SW480 (cell line): ENCODE measurements around the gene ZCCHC8.
"Not testable (repeated sequence)": the region's sequence is repeated elsewhere in the genome, so short reads cannot be mapped to it uniquely, and the experiment has no call there.

Experiments used
- DNase-seq: peaks from one replicate; pipeline ENCODE4 v3.0.0-alpha.2; 2016; ENCODE audit warnings: low spot score

The ZCCHC8 gene

GRCh38 chr12:122500685-122501488 lies at the start of gene ZCCHC8:
TSS of gene ZCCHC8 (minus strand) at chr12:122500932. CDS start at chr12:122500840, 92 bp downstream.
- peak; percentile 97 for DNase-seq

GRCh38 chr12:122547330-122547729 lies 46.6 kb upstream of the ZCCHC8 start:
- no peak for DNase-seq

GRCh38 chr12:122545855-122546254 lies 45.1 kb upstream of the ZCCHC8 start:
- DNase-seq = no peak

GRCh38 chr12:122544537-122544936 lies 43.8 kb upstream of the ZCCHC8 start:
- DNase-seq = no peak

- no peak for DNase-seq
Measured at GRCh38 chr12:122538496-122538895, 37.8 kb upstream of the ZCCHC8 start.

- DNase-seq = no peak
Measured at GRCh38 chr12:122537021-122537420, 36.3 kb upstream of the ZCCHC8 start.

GRCh38 chr12:122533856-122534255 lies 33.1 kb upstream of the ZCCHC8 start:
- no peak for DNase-seq

- no peak for DNase-seq
Measured at GRCh38 chr12:122528992-122529391, 28.3 kb upstream of the ZCCHC8 start.

- DNase-seq = no peak
Measured at GRCh38 chr12:122528582-122528981, 27.9 kb upstream of the ZCCHC8 start.

GRCh38 chr12:122527478-122527944 lies 26.8 kb upstream of the ZCCHC8 start:
- DNase-seq = peak; percentile 40

- DNase-seq = peak; percentile 99
Measured at GRCh38 chr12:122526683-122527477, 26.1 kb upstream of the ZCCHC8 start, which contains the start of the genes KNTC1 and RSRC2. TSS of gene KNTC1 (plus strand) at chr12:122527249. CDS start at chr12:122530064, 2,815 bp downstream. TSS of gene RSRC2 (minus strand) at chr12:122526936. CDS start at chr12:122526853, 83 bp downstream.

GRCh38 chr12:122523846-122524718 lies 23.4 kb upstream of the ZCCHC8 start:
- DNase-seq = no peak

- DNase-seq = no peak
Measured at GRCh38 chr12:122523280-122523679, 22.5 kb upstream of the ZCCHC8 start.

- DNase-seq = no peak
Measured at GRCh38 chr12:122520676-122521075, 19.9 kb upstream of the ZCCHC8 start.

- no peak for DNase-seq
Measured at GRCh38 chr12:122519418-122519817, 18.7 kb upstream of the ZCCHC8 start.

GRCh38 chr12:122518908-122519307 lies 18.2 kb upstream of the ZCCHC8 start:
- no peak for DNase-seq

GRCh38 chr12:122517877-122518276 lies 17.1 kb upstream of the ZCCHC8 start:
- no peak for DNase-seq

GRCh38 chr12:122516544-122517361 lies 16.0 kb upstream of the ZCCHC8 start:
- no peak for DNase-seq

- DNase-seq = no peak
Measured at GRCh38 chr12:122515275-122515674, 14.5 kb upstream of the ZCCHC8 start.

- DNase-seq = no peak
Measured at GRCh38 chr12:122513660-122514059, 12.9 kb upstream of the ZCCHC8 start.

GRCh38 chr12:122513028-122513427 lies 12.3 kb upstream of the ZCCHC8 start:
- not testable (repeated sequence) for DNase-seq
